GM20000 (cell line): ENCODE measurements around the gene RHOA.

Experiments
- DNase-seq: peaks from one replicate; pipeline ENCODE4 v3.0.0; 2012; ENCODE audit warnings: low spot score
- CTCF ChIP-seq: IDR thresholded peaks from 2 replicates; pipeline ENCODE4 v1.5.1; 2012; ENCODE audit warnings: mild to moderate bottlenecking, control low read depth; ENCODE audit errors: extremely low read depth, missing control alignments

The RHOA gene

GRCh38 chr3:49346797-49347251, 65.0 kb downstream of the RHOA start:
- no peak for TF ChIP-seq CTCF
- no peak for DNase-seq

- DNase-seq: no peak
- TF ChIP-seq CTCF: no peak
These were observed 68.6 kb downstream of the RHOA start for GRCh38 chr3:49343163-49343562.

- DNase-seq: no peak
- no peak for TF ChIP-seq CTCF
These were observed 69.8 kb downstream of the RHOA start for GRCh38 chr3:49341996-49342395.

DNA sequence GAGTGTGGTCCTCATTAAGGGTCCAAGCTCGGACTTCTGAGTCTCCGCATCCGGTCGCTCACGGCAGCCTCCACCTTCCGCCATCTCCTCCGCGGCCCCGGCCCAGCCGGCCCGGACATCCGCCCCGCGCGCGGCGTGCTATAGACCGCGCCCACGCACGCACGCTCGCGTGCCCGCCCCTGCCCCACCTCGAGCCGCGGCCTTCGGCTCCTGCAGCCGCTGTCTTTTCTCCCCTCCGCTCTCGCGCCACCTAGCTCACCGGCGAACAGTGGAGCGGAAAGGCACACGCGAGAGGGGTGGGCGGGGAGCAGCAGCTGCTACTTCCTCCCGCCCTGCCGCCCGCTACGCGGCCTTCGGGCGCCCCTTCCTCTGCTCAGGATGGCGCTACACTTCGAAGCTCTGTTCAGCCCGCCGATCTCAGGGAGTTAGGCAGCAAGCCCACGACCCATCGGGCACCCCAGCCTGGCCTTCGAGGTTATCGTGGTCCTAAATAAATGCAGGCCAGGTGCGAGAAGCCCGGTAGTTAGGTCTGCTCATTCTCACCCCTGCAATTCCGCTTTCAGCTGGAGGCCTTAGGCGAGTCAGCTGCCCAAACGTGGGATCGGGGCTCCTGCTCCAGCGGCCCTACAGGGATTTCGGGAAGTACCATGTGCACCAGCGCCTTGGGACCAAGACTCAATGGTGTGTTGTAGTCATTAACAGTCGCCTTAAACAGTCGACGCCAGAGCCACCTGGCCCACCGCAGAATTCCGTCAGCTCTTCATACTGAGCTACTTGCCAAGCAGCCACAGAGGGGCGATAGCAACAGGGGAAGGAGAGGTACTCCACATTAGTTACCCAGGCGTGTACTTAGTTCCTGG, 71.6 kb downstream of the RHOA start, which contains the start of gene USP4:
Gene USP4, minus strand, starts transcription at position 113 of the 860 bp plus-strand sequence. Its CDS starts 29 bp downstream, at position 84.
- TF ChIP-seq CTCF: peak; percentile 69
- peak; percentile 95 for DNase-seq

GRCh38 chr3:49339581-49339940, 72.2 kb downstream of the RHOA start:
- TF ChIP-seq CTCF: no peak
- no peak for DNase-seq

DNA sequence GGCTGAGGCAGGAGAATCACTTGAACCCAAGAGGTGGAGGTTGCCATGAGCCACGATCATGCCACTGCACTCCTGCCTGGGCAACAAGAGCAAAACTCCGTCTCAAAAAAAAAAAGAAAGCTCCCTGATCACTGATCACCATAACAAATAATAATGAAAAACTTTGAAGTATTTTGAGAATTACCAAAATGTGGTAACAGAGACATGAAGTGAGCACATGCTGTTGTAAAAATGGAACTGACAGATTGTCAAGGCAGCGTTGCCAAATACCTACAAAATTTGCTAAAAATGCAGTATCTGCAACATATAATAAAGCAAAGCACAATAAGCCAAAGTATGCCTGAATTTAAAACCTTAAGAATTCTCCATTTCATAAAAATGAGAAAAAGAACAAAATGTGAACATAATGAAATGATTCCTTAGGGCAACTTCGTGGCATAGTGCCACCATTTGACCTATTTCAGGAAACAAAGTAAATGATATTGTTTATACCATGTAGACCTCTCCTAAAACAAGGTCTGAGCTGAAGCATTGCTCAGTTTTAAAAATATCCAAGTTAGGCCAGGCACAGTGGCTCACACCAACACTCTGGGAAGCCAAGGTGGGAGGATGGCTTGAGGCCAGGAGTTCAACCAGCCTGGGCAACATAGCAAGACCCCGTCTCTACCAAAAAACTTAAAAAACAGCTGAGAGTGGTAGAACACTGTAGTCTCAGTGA, 77.7 kb downstream of the RHOA start:
- no peak for TF ChIP-seq CTCF
- DNase-seq: no peak

- no peak for TF ChIP-seq CTCF
- no peak for DNase-seq
These were observed 78.7 kb downstream of the RHOA start for GRCh38 chr3:49333091-49333490.
